Stimulated activated CD8-positive, alpha-beta memory T cell treated with anti-CD3 and anti-CD28 coated beads, Interleukin-7, amount 100 ng/mL, for 24 hours (primary cell): Measurements from ENCODE around the gene TRAF5.
"Not testable (repeated sequence)": the region's sequence is repeated elsewhere in the genome, so short reads cannot be mapped to it uniquely, and the experiment has no call there.

Experiments
- DNase-seq: peaks from one replicate; pipeline ENCODE4 v3.0.0-alpha.2; 2020; ENCODE audit warnings: low read depth

The TRAF5 gene

GRCh38 chr1:211326528-211327345, at the start of gene TRAF5:
Gene TRAF5, plus strand, starts transcription at chr1:211326833. Its CDS starts 26,407 bp downstream, at chr1:211353240.
- DNase-seq = no peak

- DNase-seq = no peak
Observed at GRCh38 chr1:211279340-211279739, 47.3 kb upstream of the TRAF5 start.

- DNase-seq = no peak
Observed at GRCh38 chr1:211280910-211281309, 45.7 kb upstream of the TRAF5 start.

DNA sequence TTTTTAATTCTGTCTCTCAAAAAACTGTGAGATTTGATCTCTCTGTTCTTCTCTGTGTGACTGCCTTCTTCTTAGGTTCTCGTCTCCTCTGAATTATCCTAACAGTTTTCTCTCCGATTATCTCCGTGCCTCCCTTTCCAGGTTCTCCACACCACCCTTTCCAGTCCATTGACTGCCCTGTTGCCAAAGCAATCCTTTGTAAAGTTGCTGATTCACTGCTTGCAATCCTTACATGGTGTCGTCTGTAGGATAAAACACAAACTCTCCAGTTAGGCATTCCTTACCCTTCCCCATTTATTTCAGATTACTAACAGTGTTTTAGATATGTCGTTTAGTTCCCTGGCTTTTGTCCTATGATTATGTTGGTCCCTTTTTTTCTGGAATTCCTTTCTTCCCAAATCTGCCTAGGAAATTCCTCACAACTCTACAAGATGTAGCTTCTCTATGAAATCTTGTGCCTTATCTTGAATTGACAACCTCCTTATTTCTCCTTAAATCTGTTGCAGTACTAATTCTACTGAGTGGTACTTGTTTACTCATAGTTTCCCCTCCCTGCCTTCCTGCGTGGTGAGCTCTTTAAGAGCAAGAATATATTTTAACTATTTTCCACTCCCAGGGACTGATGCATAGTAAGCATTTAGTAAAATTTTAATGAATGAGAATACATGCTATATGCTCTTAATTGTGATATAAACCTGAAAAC, 45.2 kb upstream of the TRAF5 start:
- DNase-seq = no peak

DNA sequence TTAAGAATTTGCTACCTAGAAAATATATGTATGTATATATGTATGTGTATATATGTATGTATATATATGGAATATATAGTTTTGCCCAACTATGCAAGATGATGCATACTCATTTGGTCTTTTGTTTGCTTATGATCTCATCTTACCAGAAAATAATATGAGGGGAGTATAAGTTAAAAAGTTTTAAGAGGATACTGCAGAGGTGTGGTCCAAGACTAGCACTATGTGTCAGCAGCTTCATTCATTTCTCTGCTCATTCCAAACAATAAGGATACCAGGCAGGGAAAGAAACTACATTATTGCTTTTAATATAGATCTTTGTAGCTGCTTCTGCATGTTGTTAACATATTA, 44.6 kb upstream of the TRAF5 start:
- no peak for DNase-seq

GRCh38 chr1:211285196-211285595, 41.4 kb upstream of the TRAF5 start:
- no peak for DNase-seq

- DNase-seq = no peak
Observed at GRCh38 chr1:211287218-211287617, 39.4 kb upstream of the TRAF5 start.

GRCh38 chr1:211292411-211292810, 34.2 kb upstream of the TRAF5 start:
- no peak for DNase-seq

DNA sequence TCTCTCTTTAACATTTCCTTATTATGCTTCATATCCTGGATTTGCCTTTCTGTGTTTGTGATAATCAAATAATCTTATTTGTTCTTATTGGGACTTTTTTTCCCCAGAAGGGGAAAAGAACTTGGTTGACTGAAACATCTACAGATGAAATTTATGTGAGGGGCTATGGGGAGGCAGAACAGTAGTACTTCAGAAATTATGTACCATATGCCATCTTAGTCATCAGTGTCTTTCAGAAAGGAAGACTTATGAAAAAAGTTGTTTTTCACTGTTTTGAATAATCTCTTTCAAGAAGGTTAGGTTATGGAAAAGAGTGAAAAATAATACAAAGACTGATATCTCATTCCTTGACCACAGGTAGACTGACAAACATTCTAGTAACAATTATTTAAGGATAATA, 30.2 kb upstream of the TRAF5 start:
- DNase-seq = no peak

DNA sequence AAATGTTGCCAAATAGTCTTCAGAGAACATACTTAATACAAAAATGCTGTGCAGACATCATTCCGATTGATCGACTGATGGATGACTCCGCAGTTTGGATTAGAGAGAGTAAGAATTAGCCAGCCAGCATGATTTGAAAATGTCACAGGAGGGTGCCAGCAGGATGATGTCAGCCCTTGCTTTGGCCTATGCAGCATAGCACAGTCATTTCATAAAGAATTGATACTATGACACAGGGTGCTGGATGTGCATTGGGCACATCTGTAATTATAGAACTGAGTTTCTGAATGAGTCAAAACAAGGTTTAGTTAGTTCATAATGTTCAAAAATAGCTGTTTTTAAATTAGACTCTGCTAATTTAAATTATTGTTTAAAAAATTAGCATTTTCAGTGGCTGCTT, 21.6 kb upstream of the TRAF5 start:
- DNase-seq = no peak

- no peak for DNase-seq
Observed at GRCh38 chr1:211309617-211310016, 17.0 kb upstream of the TRAF5 start.

DNA sequence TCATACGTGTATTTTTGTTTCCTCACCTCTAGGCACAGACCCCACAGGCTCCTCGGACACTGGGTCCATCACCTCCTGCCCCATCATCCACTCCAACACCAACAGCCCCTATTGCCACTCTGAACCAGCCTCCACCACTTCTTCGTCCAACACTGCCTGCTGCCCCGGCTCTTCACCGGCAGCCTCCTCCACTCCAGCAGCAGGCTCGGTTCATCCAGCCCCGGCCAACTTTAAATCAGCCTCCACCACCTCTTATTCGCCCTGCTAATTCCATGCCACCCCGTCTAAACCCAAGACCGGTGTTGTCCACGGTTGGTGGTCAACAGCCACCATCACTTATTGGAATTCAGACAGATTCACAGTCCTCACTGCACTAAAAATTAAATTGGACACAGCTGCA, 13.2 kb upstream of the TRAF5 start:
- DNase-seq = no peak

DNA sequence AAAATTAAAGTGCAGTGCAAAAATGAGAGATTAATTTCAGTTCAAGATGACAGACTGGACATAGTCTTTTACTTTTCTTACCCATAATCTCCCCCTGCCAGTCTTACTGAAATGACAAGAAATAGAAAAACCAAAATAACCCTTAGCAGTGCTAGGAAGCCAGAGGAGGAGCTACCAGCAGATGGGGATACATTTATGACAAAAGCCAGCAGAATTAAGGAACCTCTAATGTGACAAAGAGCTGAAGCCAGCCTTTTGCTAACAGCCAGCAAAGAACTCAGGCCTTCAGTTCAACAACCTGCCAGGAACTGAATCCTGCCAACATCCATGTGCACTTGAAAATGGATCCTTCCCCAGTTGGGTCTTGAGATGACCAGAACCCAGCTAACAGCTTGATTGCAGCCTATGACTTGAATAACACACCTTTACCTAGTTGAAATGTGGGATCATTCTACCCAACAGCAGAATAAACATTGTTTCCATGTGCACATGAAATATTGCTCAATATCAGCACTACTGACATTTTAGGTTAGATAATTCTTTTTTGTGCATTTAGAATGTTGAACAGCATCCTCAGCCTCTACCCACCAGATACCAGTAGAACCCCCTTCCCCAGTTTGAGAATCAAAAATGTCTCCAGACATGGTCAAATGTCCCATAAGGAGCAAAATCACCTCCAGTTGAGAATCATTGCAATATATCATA, 7.9 kb upstream of the TRAF5 start:
- no peak for DNase-seq

GRCh38 chr1:211319892-211320291, 6.7 kb upstream of the TRAF5 start:
- no peak for DNase-seq

DNA sequence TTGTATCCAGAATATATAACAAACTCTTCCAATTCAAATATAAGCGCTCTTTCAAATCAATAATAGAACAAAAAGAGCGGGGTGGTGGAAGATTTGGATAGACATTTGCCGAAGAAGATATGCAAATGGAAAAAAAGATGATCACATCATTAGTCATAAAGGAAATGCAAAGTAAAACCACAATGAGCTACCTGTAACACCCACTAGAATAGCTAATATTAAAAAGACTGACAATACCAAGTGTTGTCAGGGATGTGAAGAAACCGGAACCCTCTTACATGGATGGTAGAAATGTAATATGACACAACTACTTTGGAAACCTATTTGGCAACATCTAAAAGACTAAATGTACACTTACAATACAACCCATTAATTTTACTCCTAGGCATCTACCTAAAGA, 5.7 kb upstream of the TRAF5 start:
- no peak for DNase-seq

DNA sequence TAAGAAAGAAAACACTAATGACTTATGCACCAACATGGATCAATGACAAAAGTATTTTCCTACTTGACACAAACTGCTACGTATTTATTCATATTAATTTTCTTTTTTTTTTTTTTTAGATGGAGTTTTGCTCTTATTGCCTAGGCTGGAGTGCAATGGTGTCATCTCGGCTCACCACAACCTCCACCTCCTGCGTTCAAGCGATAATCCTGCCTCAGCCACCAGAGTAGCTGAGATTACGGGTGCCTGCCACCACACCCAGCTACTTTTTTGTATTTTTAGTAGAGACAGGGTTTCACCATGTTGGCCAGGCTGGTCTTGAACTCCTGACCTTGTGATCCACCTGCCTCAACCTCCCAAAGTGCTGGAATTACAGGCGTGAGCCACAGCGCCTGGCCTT, 5.0 kb upstream of the TRAF5 start:
- not testable (repeated sequence) for DNase-seq

DNA sequence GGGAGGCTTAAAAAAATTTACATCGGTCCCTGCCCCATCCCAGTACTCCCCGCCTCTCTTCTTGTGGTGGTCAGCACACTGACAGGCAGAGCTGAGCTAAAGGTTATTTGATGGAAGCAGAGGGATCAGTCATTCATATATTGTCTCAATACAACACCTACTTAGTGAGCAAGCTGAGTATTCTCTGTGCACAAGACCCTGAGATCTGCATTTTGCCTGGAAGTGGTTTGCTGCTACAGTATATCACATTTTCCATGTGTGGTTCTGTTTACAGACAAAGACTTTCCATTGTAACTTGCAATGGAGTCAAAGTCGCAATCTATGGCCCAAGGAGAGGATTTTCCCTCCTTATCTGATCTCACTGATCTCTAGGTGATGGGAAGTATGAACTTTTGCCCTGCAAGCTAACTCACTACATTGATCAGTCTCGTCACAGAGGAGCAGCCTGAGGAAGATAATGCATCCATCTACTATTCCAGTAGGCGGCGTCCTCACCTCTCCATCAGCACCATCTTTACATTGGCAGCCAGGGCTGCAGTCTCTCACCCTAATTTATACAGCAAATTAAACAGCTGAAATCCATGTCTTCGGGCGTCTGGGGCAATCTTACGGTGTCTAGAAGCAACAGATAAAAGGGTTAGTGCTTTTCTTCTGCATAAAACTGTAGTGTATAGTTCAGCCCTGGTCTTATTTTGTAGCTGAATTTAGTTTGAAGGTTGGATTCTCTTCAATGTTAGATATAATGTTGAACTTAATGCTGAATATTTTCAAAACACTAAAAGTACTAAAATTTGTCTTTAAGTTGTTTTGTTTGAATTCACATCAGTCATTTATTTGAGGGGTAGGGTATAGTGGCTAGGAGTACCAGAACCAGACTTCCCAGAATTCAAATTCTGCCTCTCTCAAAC, 3.2 kb upstream of the TRAF5 start:
- DNase-seq = peak; percentile 28

GRCh38 chr1:211324992-211325775, 1.4 kb upstream of the TRAF5 start:
- no peak for DNase-seq

- no peak for DNase-seq
Observed at GRCh38 chr1:211326140-211326527, 499 bp upstream of the TRAF5 start.

DNA sequence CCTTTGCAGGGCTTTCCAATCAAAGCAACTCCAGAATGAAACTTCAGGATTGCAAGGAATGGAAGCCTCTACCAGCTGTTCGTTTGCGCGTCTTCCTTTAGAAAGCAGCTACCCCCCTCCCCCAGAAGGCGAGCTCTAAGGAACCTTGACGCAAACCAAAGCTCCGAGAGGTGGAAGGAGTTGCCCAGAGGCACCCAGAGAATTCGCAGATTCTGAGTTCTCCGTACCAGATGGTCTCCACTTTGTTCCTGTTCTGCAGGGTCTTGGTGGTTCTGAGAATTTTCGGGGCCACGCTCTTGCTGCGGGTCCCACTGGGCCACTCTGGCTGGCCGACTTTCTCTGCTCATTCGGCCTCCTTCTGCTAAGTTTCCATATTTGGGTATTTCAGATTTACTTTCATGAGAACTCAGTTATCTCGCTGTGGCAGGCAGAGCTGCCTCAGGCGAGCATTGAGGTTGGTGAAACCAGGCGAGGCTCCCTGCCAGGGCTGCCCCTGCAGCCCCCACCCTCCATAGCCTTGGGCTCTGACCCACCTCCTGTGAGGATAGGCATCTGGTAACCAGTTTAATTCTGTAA, 801 bp downstream of the TRAF5 start:
- no peak for DNase-seq
